Psoas muscle (tissue), 8 donors: ENCODE data around the gene ZNF296. TPM values are rescaled to one million over a fixed set of nuclear protein-coding genes. Genes with fewer than 3 reads are reported as not detected.

ENCODE experiments used
- ATAC-seq, 4 donors: fragments of 200-7000 bp; cut with Tn5 transposase; one replicate each; pipeline ENCODE4 v1.9.1; 2020; ENCODE audit warnings: moderate library complexity in 3 of 4, mild to moderate bottlenecking in 2 of 4
- DNase-seq, 2 donors: peaks; one replicate each; pipeline ENCODE4 v3.0.0-alpha.2; 2020
- H3K27ac ChIP-seq: fragments of 200-600 bp; one replicate; pipeline ENCODE4 v1.8.0; 2022
- H3K27me3 ChIP-seq, 3 donors: fragments of 200-600 bp in 1 of 3; one replicate each; pipeline versions ENCODE4 v1.6.1 to v1.8.0; 2013 to 2022; ENCODE audit warnings: low read length in 2 of 3, mild to moderate bottlenecking in 2 of 3, moderate library complexity in 1 of 3; ENCODE audit not compliant: insufficient read depth in 3 of 3
- H3K36me3 ChIP-seq, 2 donors: fragments of 200-600 bp in 1 of 2; one replicate each; pipeline versions ENCODE4 v1.6.1 to v1.8.0; 2013 to 2022; ENCODE audit warnings: low read depth in 1 of 2, mild to moderate bottlenecking in 1 of 2, moderate library complexity in 1 of 2; ENCODE audit not compliant: insufficient read depth in 1 of 2
- H3K4me1 ChIP-seq: fragments of 200-600 bp; one replicate; pipeline ENCODE4 v1.8.0; 2022
- H3K4me3 ChIP-seq: fragments of 200-600 bp; one replicate; pipeline ENCODE4 v1.8.0; 2022; ENCODE audit warnings: mild to moderate bottlenecking
- H3K9me3 ChIP-seq: fragments of 200-600 bp; one replicate; pipeline ENCODE4 v1.8.0; 2022
- WGBS, 3 donors: extraction: QIAGEN DNeasy Blood & Tissue Kit; methylation state at CpG; one replicate each; pipeline versions ENCODE4 v1.1.6 to v1.1.7; 2013; 5-methylcytosine and 5-hydroxymethylcytosine counted together
- intact Hi-C, 2 donors: fragments of 100-400 bp; cut with DNase I; formaldehyde crosslinking; loops; one replicate each; pipeline versions ENCODE4 v1.11.0 to v1.14.2; 2022
- polyA plus RNA-seq, 3 donors: library from polyadenylated mRNA; stranded (reverse); fragments of 200-250 nt; gene quantifications; one replicate each; pipeline ENCODE4 v1.2.3, GENCODE V29; 2013
- total RNA-seq, 4 donors: library from RNA; stranded (reverse); fragmentation: NEBNext Ultra II Directional in 2 of 4; extraction: Animal tissue kit (Norgen Biotek cat#: 25700) in 2 of 4; gene quantifications; one replicate each; pipeline versions ENCODE4 v1.2.1 to v1.2.4, GENCODE V29; 2021 to 2023
- TF ChIP-seq, protein P1 (sequence below): fragments of 200-600 bp; IDR thresholded peaks from one replicate; pipeline ENCODE4 v1.8.0; 2022; ENCODE audit warnings: antibody characterized with exemption
- donor health status: healthy with polysubstance abuse.
- donor health status: DM: no; HTN: no; CAD: no; lungs with moderate emphysema.
- donor health status: Bipolar disorder and iron deficiency.
- donor health status: healthy.
- donor health status: DM: yes; HTN: yes; CAD: no.
- donor health status: DM: no; HTN: no; CAD: no.
- donor health status: DM: no; HTN: no; CAD: no.
- donor health status: DM: yes; HTN: yes; CAD: no.

Gene ZNF296
- total and polyA plus RNA-seq, 7 donors, result 0.22 to 0.73 (median 0.40) TPM; not detected in 1

DNA sequence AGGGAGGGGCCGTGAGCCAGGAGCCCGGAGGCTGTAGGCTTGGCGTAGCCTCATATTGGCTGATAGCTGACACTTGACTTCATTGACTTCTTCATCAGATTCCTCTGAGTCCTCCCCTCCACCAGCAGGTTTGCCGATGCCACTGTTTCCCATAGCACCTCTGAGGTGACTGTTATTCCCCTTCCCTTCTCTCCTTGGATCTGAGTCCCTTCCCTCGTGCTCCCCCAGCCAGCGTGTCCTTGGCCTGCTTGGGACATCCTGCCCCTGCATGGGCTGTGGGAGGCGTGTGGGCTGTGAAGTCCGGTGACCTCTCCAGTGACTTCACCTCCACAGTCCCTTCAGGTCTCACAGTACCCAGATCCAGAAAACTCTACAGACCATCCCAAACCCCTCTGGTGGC is 25.5 kb upstream of the ZNF296 start:
- 61 to 87% (median 67%) methylated on average over 8 of the region's 8 CpGs for WGBS, 3 donors
- ATAC-seq, result no peak
- no peak overlapping the region for H3K27ac ChIP-seq

DNA sequence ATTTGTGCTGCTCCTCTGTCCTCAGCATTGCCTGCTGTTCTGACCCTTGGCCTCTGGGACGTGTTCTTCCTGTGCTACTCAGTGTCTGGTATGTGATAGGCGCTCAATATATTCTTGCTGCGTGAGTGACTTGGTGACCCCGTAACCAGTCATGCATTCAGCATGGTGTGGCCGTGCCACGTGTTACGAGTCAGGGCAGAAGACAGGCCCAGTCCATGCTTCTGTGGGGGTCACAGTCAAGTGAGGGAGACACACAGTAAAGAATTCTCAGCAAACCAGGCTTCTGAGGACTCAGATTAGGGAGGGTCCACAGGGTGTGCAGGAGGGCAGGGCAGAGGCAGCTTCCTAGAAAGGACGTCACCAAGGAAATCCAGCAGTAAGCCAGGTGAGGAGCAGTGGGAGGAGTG is 24.6 kb upstream of the ZNF296 start:
- Histone ChIP-seq H3K36me3 (no peaks in the 10 kb centered on the region), H3K27me3 (no peaks in the 10 kb centered on the region), H3K27ac (peak overlapping the region; percentile 93), H3K4me1 (peaks cover 90% of the 10 kb centered on the region), H3K4me3 (no peak overlapping the region), H3K9me3 (no peaks in the 10 kb centered on the region)
- intact Hi-C loops, result loop anchor here in 1 of 2 donors (10.0 kb wide), 1 partner anchor 884 kb away; no protein-coding TSS in a partner anchor
- no peak for DNase-seq
- WGBS, 3 donors, result 73 to 89% (median 80%) methylated on average over 8 of the region's 8 CpGs
- ATAC-seq, result no peak
- TF ChIP-seq, protein P1, sequence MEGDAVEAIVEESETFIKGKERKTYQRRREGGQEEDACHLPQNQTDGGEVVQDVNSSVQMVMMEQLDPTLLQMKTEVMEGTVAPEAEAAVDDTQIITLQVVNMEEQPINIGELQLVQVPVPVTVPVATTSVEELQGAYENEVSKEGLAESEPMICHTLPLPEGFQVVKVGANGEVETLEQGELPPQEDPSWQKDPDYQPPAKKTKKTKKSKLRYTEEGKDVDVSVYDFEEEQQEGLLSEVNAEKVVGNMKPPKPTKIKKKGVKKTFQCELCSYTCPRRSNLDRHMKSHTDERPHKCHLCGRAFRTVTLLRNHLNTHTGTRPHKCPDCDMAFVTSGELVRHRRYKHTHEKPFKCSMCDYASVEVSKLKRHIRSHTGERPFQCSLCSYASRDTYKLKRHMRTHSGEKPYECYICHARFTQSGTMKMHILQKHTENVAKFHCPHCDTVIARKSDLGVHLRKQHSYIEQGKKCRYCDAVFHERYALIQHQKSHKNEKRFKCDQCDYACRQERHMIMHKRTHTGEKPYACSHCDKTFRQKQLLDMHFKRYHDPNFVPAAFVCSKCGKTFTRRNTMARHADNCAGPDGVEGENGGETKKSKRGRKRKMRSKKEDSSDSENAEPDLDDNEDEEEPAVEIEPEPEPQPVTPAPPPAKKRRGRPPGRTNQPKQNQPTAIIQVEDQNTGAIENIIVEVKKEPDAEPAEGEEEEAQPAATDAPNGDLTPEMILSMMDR, result no peak

More for the DNA sequence above, 25.5 kb upstream of the ZNF296 start:
- TF ChIP-seq, protein P1, result no peak
- H3K36me3 ChIP-seq, result no peaks in the 10 kb centered on the region
- no peak for DNase-seq
- H3K27me3 ChIP-seq, result no peaks in the 10 kb centered on the region
- no peaks in the 10 kb centered on the region for H3K9me3 ChIP-seq
- peak overlapping the region; percentile 7 for H3K4me3 ChIP-seq
- peaks cover 81% of the 10 kb centered on the region for H3K4me1 ChIP-seq
- intact Hi-C loops, result loop anchor here in 1 of 2 donors (10.0 kb wide), 1 partner anchor 883 kb away; no protein-coding TSS in a partner anchor

DNA sequence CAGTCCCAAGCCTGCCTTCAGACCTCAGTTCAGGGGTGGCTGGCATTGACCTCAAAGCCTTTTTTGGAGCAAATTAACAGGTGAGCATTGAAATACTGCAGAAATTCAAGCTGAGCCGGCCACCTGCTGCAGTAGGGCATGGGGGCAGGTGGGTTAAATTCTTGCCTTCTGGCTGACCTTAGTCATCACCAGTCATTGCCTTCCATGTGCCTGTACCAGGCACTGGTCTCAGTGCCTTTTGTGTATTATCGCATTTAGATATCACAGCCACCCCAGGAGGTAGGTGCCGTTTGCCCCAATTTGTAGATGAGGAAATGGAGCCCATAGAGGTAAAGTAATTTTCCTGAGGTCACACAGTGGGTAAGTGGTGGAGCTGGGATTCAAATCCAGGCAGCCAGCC is 23.9 kb upstream of the ZNF296 start:
- H3K9me3 ChIP-seq, result no peaks in the 10 kb centered on the region
- peak overlapping the region; percentile 93 for H3K27ac ChIP-seq
- peak overlapping the region; percentile 50 for H3K4me3 ChIP-seq
- no peaks in the 10 kb centered on the region for H3K36me3 ChIP-seq
- WGBS, 3 donors, result 40 to 60% (median 46%) methylated on average over 3 of the region's 3 CpGs
- ATAC-seq (peak in 1 of 4 donors; percentile 35), DNase-seq (no peak)
- TF ChIP-seq, protein P1, result no peak
- no peaks in the 10 kb centered on the region for H3K27me3 ChIP-seq
- intact Hi-C loops, result loop anchor here in 1 of 2 donors (10.0 kb wide), 1 partner anchor 885 kb away; no protein-coding TSS in a partner anchor
- H3K4me1 ChIP-seq, result peaks cover 95% of the 10 kb centered on the region

DNA sequence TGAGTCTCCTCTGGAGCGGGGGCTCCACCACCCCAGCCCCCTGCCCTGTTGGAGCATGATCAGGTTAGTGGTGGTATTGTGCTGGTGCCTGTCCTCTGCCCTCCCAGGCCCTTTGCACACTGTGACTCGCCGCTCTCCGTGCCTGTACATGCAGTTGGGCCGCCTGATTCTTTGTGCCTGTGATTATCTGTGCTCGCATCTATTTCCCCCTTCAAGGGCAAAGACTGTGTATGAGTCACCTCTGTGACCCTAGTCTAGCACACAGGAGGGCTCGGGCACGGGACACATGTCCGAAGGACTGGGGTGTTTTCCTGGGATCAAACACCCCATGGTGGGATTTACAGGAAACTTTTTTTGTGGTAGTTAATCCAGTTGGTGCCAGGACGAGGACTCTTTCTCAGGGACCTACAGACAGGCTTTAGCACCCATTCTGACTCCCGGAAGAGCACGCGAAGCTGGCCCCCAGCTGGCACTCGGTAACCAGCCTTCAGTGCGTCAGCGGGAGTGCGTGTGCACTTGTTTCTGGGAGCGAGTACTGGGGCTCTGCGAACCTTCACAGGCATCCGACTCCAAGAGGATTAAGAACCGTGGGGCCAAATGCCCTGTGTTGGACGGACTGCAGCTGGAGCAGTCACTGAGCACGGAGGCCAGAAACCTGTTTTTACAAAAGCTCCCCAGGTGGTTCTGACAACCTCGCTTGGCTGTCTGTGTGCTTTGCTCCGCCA is 23.4 kb upstream of the ZNF296 start:
- intact Hi-C loops, result loop anchor here (10.0 kb wide), 2 partner anchors 235 to 885 kb away; no protein-coding TSS in a partner anchor
- Histone ChIP-seq H3K27me3 (no peaks in the 10 kb centered on the region), H3K4me1 (peaks cover 95% of the 10 kb centered on the region), H3K36me3 (no peaks in the 10 kb centered on the region), H3K9me3 (no peaks in the 10 kb centered on the region), H3K4me3 (peak overlapping the region; percentile 50), H3K27ac (peak overlapping the region; percentile 93)
- DNase-seq, result peak; percentile 36 to 70
- 30 to 43% (median 34%) methylated on average over 25 of the region's 25 CpGs for WGBS, 3 donors
- TF ChIP-seq, protein P1, result no peak
- ATAC-seq, result peak; percentile 63 to 75 (median 70)
